Measurements from ENCODE around the gene MMP15.

MMP15 gene

DNA sequence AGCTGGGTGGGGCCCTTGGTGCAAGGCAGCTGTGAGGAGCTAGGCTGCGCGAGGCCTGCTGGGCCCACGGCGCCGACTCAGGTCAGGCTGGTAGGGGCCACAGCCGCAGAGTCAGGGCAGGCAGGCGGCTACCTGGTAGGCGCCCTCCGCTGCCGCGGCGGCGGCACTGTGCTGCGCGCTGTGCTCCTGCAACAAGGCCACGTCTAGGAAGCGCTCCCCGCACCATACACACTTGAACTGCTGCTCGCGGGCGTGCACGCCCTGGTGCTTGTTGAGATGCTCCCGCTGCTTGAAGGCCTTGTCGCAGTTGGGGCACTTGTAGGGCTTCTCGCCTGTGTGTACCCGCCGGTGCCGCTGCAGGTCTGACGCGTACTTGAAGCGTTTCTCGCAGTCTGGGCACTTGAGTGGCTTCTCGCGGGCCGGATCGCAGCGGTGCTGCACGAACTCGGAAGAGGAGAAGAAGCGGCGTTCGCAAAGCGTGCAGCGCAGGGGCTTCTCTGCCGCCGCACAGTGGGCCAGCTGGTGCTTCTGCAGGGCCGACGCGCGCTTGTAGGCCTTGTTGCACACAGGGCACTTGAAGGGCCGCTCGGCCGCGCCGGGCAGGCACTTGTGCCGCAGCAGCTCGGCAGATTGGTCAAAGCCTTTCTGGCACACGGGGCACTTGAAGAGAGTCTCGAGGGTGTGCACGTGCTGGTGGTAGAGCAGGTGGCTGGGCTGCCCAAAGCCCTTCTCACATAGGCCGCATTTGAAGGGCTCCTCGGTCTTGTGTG is 29.0 kb upstream of the MMP15 start:
- DNase-seq: no peak

DNA sequence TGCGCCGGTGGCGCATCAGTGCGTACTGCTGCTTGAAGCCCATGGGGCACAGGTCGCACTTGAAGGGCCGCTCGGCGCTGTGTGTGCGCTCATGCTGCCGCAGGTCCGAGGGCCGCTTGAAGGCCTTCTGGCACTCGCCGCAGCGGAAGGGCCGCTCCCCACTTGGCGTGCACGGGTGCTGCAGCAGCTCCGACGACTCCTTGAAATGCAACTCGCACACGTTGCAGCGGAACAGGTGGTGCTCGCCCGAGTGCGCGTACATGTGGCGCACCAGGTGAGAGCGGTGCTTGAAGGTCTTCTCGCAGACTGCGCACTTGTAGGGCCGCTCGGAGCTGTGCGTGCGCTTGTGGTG is 28.4 kb upstream of the MMP15 start:
- DNase-seq: no peak

DNA sequence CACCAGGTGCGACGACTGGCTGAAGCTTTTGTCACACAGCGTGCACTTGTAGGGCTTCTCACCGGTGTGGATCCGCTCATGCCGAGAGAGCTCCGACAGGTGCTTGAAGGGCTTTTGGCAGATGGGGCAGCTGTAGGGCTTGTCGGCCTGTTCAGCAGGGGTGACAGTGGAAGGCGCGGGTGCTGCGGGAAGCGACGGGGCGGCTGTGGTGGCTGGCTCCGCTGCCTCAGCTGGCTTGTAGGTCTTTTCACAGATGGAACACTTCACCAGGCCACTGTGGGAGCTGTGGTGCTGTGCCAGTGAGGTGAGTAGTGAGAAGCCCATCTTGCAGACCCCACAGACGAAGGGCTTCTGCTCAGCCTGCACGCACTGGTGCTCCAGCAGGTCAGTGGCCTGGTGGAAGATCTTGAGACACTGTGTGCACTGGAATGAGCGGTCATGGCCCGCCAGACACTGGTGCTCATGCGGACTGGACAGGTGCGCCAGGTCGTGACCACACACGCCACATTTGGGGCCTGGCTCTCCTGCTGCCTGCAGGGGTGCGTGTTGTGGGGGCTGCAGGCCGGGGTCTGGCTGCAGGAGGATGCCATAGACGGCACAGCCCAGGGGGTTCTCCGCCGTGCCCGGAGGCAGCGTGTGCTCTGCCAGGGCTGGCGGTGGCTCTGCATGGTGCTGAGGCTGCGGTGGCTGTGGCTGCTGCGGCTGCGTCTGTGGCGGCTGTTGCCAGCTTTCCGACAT is 27.9 kb upstream of the MMP15 start:
- peak; percentile 14 for DNase-seq

DNA sequence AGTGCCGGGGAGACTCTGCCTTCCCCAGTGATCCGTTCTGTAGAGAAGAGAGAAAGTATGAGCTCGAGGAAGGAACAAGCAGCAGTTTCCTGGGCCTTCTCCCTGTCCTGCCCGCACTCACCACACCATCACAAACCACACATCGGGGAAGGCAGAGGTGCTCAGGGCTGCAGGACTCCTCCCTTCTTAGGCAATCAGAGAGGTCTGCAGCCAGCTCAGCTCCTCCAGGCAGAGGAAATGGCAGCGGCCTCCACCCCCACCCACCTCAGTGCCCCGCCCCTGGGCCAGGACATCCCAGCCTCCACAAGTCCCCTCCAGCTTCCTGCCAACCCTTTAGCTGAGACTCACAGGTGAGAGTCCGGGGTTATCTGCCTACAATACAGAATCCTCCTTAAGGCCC is 27.1 kb upstream of the MMP15 start:
- peak; percentile 37 for DNase-seq

DNA sequence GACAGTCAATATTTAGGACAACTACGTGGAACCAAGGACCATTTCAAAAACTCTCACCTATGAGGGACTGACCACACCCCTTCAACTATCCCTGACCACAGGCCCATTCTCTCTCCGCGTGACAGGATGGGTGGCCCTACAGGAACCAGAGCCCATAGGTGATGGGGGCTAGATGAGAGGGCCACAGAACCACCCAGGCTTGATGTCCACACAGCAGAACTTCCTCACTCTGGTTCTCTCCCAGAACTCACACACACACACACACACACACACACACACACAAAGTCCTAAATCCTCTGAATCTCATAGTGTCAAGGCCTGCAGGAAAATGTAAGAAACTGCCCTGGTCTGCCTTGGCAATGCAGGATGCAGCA is 26.6 kb upstream of the MMP15 start:
- no peak for DNase-seq

DNA sequence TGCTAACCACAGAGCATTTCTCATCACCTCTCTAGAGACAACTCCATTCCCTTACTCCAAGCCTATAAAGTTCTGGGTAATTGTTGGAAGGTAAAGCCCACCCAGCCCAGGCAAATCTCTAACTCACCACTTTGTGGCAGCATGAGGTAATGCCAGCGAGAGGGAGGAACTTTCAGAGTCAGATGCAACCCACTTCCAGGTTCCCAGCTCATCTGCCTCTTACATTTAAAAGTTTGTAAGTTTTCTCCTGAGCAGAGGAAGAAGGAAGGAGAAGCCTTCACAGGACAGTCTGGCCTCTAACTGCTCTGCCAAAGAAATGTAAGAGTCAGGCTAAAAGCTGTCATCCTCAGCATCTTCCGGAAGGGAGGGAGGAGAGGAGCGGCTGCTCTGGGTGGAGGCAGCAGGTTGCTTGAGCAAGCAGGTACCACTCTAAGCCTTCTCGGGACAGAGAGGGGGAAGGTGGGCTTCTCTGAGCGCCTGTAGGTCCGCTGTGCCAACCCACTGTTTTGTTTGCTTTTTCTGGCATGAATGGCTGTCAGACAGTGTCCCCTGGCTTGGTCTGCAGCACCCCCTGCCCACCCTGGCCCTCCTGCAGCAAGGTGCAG is 26.1 kb upstream of the MMP15 start:
- DNase-seq: no peak

DNA sequence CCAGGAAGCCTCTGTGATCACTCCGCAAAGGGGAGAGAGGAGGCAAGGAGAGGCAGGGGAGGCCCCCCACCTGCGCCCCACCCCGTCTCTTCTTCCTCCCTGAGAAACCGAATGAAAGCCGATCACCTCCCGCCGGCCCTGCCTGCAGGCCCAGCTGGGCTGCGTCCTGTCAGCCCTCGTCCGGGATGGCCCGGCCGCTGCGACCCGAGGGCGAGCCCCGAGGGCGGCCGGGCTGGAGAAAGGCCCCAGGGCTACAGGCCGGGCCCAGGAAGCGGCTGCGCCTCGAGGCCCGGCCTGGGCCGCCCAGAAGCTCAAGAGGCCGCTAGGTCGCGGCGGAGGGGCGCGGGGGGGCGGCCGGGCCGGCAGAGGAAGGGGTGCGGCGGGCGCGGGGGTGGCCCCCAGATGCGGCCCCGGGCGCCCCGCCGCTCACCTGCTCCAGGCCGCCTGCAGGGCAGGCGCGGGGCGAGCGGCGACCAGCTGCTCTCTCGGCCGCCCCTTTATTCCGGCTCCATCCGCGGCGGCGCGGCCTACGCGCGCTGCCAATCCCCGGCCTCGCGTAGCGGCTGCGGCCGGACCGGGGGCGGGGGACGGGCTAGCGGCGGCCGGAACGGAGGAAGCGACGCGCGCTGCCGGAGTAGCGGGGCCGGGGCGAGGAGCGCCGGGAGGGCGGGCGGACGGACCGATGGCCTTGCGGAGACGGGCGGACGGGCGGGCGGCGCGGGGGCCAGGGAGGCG is 25.4 kb upstream of the MMP15 start, which contains the start of gene ZNF319:
Gene ZNF319, minus strand, starts transcription at position 702 of the 735 bp plus-strand sequence. CDS start 2,407 bp downstream, outside the sequence.
- DNase-seq: no peak

DNA sequence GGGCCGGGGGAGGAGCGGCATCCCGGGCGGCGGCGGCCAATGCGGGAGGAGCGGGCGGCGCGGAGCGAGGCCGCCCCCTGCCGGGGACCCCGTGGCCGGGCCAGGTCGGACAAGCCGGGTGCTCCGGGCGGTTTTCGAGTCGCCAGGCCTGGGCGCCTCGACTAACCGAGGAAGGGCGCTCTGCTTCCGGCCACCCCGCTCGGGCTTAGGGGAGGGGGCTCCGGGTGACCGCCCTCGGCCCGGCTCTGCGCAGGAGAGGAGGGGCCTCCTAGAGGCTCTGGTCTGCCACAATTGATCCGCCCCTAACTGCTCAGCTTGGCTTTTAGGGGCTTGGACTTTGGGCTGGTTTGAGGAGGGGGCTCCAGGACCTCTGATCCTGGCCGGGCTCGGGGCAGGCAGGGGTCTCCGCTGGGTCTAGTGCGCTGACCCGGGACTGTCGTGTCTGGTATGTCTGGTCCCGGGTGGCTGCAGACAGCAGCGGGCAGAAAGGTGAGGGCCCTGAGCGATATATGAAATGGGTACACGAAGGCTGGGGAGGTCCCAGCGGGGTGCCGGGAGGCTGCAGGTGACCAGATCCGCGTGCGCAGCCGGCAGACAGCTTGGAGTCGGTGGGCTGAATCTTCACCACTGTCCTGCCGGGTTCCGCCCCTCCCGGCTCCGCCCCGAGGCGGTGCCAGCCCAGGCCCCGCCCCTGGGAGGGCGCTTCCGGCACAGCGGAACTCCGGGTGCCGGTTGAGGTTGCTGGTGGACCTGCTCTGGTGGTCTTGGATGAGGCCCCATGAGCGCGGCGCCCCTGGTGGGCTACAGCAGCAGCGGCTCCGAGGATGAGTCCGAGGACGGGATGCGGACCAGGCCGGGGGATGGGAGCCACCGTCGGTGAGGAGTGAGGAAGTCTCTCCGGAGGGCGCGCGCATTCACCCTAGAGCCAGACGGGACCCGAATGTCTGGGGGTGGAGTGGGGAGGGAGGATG is 24.6 kb upstream of the MMP15 start, which contains the start of gene USB1:
Gene USB1, plus strand, starts transcription at position 702 of the 971 bp plus-strand sequence. Its CDS starts 77 bp downstream, at position 779.
- DNase-seq: peak; percentile 92

DNA sequence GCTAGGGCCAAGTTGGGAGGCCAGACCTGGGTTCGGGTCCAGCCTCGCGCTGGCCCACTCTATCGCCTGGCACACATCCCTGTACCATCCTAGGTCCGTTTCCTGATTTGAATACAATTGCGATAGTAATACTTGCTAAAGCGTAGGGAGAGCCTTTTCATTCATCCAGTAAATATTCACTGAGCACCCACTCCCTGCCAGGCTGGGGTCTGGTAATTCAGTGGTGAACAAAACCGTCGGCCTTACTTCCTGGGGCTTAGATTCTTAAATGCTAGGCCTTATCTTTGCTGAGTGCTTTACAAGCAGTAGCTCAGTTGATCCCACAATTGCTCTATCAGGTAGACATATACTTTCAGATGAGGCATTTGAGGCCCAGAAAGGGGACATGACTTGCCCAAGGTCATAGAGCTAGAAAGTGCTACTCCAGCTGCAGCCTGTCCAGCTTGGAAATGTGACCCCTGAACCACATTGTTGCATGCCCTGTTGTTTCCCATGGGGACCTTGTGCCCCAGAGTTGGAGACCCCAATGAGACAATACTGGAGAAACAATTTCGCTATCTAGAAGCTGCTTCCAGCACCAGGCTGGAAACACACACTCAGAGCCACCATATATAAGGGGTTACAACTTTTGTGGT is 23.7 kb upstream of the MMP15 start:
- DNase-seq: no peak

DNA sequence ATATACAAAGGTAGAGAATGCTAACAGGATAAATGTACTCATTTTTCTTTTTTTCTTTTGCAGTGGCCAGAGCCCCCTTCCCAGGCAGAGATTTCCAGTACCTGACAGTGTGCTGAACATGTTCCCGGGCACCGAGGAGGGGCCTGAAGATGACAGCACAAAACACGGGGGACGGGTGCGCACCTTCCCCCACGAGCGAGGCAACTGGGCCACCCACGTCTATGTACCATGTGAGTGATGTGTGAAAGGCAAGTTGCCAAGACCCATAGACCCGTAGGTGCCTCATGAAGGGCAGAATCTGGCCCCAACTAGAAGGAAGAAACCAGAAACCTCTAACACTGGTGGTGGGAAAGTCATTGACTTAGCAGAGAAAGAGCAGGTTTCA is 23.1 kb upstream of the MMP15 start:
- DNase-seq: peak; percentile 19

DNA sequence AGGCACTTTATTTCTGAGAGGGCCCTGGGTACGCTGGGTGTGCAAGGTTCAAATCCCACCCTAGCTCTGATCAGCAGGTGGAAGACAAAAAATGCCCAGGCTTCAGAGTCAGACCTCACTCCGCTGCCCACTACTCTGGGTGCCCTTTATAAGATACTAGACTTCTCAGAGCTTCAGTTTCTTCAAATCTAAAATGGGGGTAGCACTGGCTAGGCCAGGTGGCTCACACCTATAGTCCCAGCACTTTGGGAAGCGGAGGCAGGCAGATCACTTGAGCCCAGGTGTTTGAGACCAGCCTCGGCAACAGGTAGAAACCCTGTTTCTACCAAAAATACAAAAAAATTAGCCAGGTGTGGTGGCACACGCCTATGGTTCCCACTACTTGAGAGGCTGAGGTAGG is 22.6 kb upstream of the MMP15 start:
- DNase-seq: peak; percentile 14

DNA sequence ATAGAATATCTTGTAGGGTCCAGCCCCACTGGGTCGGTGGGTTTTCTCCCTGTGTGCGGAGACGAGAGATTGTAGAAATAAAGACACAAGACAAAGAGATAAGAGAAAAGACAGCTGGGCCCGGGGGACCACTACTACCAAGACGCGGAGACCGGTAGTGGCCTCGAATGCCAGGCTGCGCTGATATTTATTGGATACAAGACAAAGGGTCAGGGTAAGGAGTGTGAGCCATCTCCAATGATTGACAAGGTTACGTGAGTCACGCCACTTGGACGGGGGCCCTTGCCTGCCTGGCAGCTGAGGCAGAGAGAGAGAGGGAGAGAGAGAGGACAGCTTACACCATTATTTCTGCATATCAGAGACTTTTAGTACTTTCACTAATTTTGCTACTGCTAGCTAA is 20.8 kb upstream of the MMP15 start:
- DNase-seq: peak; percentile 10

DNA sequence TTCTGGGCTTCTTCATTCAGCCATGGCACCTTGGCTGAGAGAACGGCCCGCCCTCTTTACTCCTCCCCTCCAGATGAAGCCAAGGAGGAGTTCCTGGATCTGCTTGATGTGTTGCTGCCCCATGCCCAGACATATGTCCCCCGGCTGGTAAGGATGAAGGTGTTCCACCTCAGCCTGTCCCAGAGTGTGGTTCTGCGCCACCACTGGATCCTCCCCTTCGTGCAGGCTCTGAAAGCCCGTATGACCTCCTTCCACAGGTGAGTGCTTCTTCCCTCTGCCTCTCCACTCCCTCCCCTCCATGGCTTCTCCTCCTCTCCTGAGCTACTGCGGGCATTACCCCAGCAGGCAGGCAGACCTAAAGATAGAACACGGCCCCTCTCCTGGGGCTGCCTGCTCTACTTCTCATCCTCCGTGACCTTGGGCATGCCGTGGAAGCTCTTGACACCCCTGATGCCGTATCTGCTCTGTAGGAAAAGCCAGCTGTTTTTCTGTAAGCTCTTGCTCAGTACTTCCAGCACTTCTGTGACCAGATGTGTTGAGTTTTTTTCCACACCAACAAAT is 15.6 kb upstream of the MMP15 start:
- DNase-seq: no peak

DNA sequence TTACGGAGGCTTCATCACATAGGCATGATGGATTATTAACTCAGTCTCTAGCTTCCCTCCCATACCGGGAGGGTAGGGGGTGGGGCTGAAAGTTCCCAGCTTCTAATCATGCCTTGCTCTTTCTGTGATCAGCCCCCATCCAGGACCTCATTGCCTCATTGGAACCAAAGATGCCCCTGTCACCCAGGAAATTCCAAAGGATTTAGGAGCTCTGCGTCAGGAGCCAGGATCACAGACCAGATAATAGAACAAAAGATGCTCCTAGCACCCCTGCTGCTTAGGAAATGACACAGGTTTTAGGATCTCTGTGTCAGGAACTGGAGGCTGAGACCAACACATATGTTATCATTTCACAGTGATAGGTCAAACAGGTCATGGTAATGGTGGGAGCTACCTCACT is 14.7 kb upstream of the MMP15 start:
- no peak for DNase-seq

DNA sequence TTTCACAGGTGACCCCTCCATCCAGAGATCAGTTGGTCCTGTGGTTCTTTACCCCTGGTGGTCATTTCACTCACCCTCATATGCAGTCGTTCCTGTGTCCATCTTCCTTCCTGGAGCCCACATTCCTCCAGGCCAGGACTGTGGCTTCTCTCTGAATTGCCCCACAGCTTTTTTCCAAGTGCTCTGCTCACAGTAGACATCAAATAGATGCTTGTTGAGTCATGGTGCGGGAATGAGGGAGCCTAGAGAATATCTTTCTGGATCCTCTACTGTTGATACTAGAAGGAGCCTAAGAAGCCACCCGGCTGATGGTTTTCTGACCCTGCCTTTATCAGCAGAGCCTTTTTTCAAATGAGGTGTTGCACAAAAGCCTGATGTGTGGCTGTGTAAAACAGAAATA is 13.9 kb upstream of the MMP15 start:
- DNase-seq: no peak

DNA sequence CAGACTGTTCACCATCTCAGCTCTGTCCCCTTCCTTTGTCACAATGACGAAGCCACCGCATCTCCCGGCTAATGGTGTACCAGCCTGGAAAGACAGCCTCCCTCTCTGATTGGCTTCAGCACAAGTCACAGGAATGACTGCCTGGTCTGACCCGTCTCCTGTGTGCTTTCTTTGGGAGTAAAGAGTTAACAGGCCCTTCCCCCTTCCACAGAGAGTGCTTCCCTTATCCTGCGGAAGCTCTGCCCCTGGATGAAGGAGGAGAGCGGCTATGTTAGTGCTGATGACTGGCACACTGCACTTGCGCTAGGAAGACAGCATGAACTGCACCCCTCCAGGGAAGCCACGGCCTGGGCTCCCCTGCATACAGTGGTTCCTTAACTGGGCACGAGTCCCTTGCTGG is 13.1 kb upstream of the MMP15 start:
- DNase-seq: no peak

DNA sequence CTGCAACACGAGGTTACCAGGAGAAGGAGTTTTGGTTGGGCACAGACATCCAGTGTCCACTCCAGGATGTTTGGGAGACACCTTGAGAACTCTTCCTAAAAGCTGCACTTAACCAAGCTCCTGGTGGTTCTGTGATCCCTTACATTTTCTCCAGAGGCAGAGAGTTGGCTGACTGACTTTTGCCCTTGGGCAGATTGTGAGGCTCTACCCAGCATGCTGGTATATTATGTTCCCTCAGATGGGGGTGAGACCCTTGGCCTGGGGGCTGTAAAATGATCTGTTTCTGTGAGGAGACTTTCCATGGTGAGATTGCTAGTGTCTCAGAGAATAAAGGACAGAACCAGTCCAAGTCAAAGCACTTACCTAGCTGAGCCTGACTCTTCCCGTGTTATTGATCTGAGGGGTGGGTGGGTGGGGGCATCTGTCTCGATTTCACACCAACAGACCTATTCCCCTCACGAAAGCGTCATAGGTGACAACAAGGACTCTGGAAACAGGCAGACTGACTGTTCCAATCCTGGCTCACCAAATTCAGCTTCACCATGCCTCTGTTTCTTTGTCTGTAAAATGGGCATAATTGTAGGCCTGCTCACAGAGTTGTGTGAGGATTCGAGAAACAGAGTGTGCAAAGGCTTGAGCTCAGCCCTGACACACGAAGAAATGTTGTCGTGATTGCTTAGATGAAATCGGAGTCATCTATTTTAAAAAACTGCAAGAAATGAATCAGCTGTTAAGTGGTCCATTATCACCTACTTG is 12.2 kb upstream of the MMP15 start:
- no peak for DNase-seq

DNA sequence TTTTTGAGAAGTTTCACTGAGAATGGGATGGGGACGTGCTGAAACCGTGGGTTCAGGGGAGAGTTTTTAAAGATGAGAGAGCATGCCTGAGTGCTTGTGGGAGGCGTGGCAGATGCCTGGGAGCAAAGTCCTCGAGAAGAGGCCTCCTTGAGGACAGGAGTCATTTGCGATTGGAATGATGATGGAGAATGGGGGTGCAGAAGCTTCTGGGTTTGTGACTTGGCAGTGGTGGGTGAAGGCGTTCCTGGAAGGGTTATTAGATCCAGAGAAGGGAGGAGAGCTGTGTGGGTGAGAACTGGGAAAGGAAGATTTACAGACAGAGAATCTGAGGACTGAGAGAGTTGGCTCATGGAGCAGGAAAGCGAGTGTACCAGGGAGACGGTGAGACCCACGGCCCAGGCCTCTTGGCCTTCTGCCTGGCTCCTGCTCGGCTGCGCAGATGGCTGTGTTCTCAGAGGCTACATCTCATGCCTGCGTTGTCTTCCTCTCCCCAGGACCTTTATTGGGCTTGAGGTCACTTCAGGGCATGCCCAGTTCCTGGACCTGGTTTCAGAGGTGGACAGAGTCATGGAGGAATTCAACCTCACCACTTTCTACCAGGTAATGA is 8.6 kb upstream of the MMP15 start:
- peak; percentile 12 for DNase-seq

DNA sequence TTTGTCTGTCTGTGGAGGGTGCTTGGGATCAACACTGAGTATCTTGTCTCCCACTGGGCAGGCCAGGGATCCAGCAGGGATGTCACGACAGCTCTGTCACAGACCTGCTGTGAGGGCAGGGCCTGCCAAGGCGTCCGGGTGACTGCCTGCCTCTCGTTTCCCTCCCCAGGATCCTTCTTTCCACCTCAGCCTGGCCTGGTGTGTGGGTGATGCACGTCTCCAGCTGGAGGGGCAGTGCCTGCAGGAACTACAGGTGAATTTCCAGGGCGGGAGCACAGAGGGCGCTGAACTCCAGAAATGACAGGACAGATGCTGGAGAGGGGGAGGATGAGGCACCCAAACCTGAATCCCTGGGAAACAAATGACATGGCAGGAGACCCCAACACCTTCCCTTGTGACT is 6.8 kb upstream of the MMP15 start:
- DNase-seq: no peak

Data from femur (tissue), 1 donor.